Suppressor macrophage treated with lipopolysaccharide for 1 hour (primary cell): Measurements from ENCODE around the gene ATXN7L2.

Source experiments
- DNase-seq, 3 donors: peaks; one replicate each; pipeline ENCODE4 v3.0.0-alpha.2; 2020 to 2022

The ATXN7L2 gene

GRCh38 chr1:109477821-109478220 is 5.9 kb upstream of the ATXN7L2 start:
- DNase-seq: peak in 1 of 3 donors; percentile 28

GRCh38 chr1:109478806-109479205 is 4.9 kb upstream of the ATXN7L2 start:
- DNase-seq: no peak

GRCh38 chr1:109479311-109479710 is 4.4 kb upstream of the ATXN7L2 start:
- DNase-seq: no peak

GRCh38 chr1:109479901-109480300 is 3.8 kb upstream of the ATXN7L2 start:
- no peak for DNase-seq

- DNase-seq: no peak
These were observed 2.1 kb upstream of the ATXN7L2 start for GRCh38 chr1:109481646-109482045.

GRCh38 chr1:109482242-109482641 is 1.5 kb upstream of the ATXN7L2 start:
- no peak for DNase-seq

- DNase-seq: peak in 1 of 3 donors; percentile 17
These were observed 674 bp upstream of the ATXN7L2 start for GRCh38 chr1:109482791-109483671.

GRCh38 chr1:109484519-109484975 is 842 bp downstream of the ATXN7L2 start:
- DNase-seq: no peak

GRCh38 chr1:109485001-109485400 is 1.3 kb downstream of the ATXN7L2 start:
- no peak for DNase-seq

GRCh38 chr1:109487261-109487660 is 3.6 kb downstream of the ATXN7L2 start:
- no peak for DNase-seq

GRCh38 chr1:109488201-109488600 is 4.5 kb downstream of the ATXN7L2 start:
- no peak for DNase-seq

- no peak for DNase-seq
These were observed 5.0 kb downstream of the ATXN7L2 start for GRCh38 chr1:109488696-109489095.

- peak; percentile 78 to 81 (median 79) for DNase-seq
These were observed 6.6 kb downstream of the ATXN7L2 start for GRCh38 chr1:109490029-109490933.

GRCh38 chr1:109490934-109491302 is 7.2 kb downstream of the ATXN7L2 start:
- no peak for DNase-seq

- DNase-seq: no peak
These were observed 7.7 kb downstream of the ATXN7L2 start for GRCh38 chr1:109491372-109491771.

- no peak for DNase-seq
These were observed 9.1 kb downstream of the ATXN7L2 start for GRCh38 chr1:109492779-109493178.

GRCh38 chr1:109493227-109493626 is 9.5 kb downstream of the ATXN7L2 start:
- no peak for DNase-seq

GRCh38 chr1:109493805-109494539 is 10.3 kb downstream of the ATXN7L2 start, which contains the start of gene CYB561D1:
Gene CYB561D1 (plus strand): TSS chr1:109494094. CDS start chr1:109494140, 46 bp downstream.
- peak; percentile 91 to 97 (median 95) for DNase-seq

- no peak for DNase-seq
These were observed 12.0 kb downstream of the ATXN7L2 start for GRCh38 chr1:109495738-109496137.

GRCh38 chr1:109497449-109498160 is 13.9 kb downstream of the ATXN7L2 start:
- DNase-seq: no peak

- DNase-seq: peak; percentile 20 to 40 (median 29)
These were observed 14.6 kb downstream of the ATXN7L2 start for GRCh38 chr1:109498161-109498801.
